A549 (cell line): ENCODE data around the gene MAG.

Experiments used
- CTCF ChIP-seq: fragments of >200 bp; sonication (Bioruptor Twin); formaldehyde crosslinking; IDR thresholded peaks from 3 replicates; pipeline ENCODE4 v1.5.1; 2016
- EHMT2 ChIP-seq: fragments of 200-600 bp; sonication (generic); IDR thresholded peaks from 2 replicates; pipeline ENCODE4 v1.6.1; 2016; ENCODE audit warnings: antibody characterized with exemption, low read depth, mild to moderate bottlenecking, moderate library complexity
- EP300 ChIP-seq, 2 experiments: fragments of >200 bp; sonication (Bioruptor Twin); formaldehyde crosslinking; IDR thresholded peaks; 2 replicates in 1 of 2; 3 replicates in 1 of 2; pipeline ENCODE4 v1.6.1; 2016 to 2017
- POLR2A ChIP-seq: IDR thresholded peaks from 2 replicates; pipeline ENCODE4 v1.6.1; 2012; ENCODE audit warnings: mild to moderate bottlenecking, low read length

- no peak for TF ChIP-seq CTCF
- no peak for TF ChIP-seq EP300 (IDR thresholded peaks at IDR 0.05)
- TF ChIP-seq EHMT2: no peak
- no peak for TF ChIP-seq POLR2A
Measured at GRCh38 chr19:35276706-35277281, 15.2 kb upstream of the MAG start.
